ENCODE data around the gene ASPN. TPM values are rescaled to one million over a fixed set of nuclear protein-coding genes. Genes with fewer than 3 reads are reported as not detected.

The ASPN gene
- total and polyA plus RNA-seq, 2 experiments from 2014 or later, result 0.82 TPM; not detected in 1

- no peaks in the 10 kb centered on the region for H4K20me1 ChIP-seq (replicated peaks; ENCODE audit: insufficient read depth)
- no peak overlapping the region for H3K4me3 Mint-ChIP-seq
- H3K9me3 Mint-ChIP-seq, result no peaks in the 10 kb centered on the region; the same call in 2 of the 3 replicates
- no peaks in the 10 kb centered on the region for H3K36me3 Mint-ChIP-seq (ENCODE audit: low read depth)
- H3F3A ChIP-seq (replicated peaks; ENCODE audit: low read depth), result no peaks in the 10 kb centered on the region
- peaks cover 4% of the 10 kb centered on the region; the same call in 2 of the 3 replicates for H3K4me1 Mint-ChIP-seq
- H3K79me2 ChIP-seq (replicated peaks; ENCODE audit: insufficient read depth), result no peaks in the 10 kb centered on the region
- no peak overlapping the region for H3K27ac Mint-ChIP-seq
- DNase-seq (ENCODE audit: low spot score) (no peak), ATAC-seq (no peak)
- H3K4me1 ChIP-seq (ENCODE audit: insufficient read depth), result no peaks in the 10 kb centered on the region
- no peaks in the 10 kb centered on the region for H3K9me2 ChIP-seq (ENCODE audit: insufficient read depth)
- no peak overlapping the region for H3K4me2 ChIP-seq
- H2AFZ ChIP-seq, result no peak overlapping the region
- H3K27me3 Mint-ChIP-seq (ENCODE audit: insufficient read depth, low read depth, poor library complexity), result no peaks in the 10 kb centered on the region
- no peak overlapping the region for H3K4me3 ChIP-seq
- TF ChIP-seq ZNF331 (CRISPR knock-in tag; IDR thresholded peaks at IDR 0.05; ENCODE audit: low read depth) (no peak), NANOG (IDR thresholded peaks at IDR 0.05; ENCODE audit: borderline replicate concordance) (no peak), EZH2phosphoT487 (IDR thresholded peaks at IDR 0.05; ENCODE audit: unreplicated experiment) (no peak), CTCF (conservative IDR thresholded peaks at IDR 0.05; ENCODE audit: low read depth in 2 of 2) (no peak)
- TF ChIP-seq, protein P1, sequence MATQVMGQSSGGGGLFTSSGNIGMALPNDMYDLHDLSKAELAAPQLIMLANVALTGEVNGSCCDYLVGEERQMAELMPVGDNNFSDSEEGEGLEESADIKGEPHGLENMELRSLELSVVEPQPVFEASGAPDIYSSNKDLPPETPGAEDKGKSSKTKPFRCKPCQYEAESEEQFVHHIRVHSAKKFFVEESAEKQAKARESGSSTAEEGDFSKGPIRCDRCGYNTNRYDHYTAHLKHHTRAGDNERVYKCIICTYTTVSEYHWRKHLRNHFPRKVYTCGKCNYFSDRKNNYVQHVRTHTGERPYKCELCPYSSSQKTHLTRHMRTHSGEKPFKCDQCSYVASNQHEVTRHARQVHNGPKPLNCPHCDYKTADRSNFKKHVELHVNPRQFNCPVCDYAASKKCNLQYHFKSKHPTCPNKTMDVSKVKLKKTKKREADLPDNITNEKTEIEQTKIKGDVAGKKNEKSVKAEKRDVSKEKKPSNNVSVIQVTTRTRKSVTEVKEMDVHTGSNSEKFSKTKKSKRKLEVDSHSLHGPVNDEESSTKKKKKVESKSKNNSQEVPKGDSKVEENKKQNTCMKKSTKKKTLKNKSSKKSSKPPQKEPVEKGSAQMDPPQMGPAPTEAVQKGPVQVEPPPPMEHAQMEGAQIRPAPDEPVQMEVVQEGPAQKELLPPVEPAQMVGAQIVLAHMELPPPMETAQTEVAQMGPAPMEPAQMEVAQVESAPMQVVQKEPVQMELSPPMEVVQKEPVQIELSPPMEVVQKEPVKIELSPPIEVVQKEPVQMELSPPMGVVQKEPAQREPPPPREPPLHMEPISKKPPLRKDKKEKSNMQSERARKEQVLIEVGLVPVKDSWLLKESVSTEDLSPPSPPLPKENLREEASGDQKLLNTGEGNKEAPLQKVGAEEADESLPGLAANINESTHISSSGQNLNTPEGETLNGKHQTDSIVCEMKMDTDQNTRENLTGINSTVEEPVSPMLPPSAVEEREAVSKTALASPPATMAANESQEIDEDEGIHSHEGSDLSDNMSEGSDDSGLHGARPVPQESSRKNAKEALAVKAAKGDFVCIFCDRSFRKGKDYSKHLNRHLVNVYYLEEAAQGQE (IDR thresholded peaks at IDR 0.05; ENCODE audit: unreplicated experiment), result no peak
- H3K27me3 ChIP-seq (ENCODE audit: insufficient read depth), result no peaks in the 10 kb centered on the region
- no peak overlapping the region for H3K27ac ChIP-seq (ENCODE audit: low read depth)
- H3K36me3 ChIP-seq (ENCODE audit: insufficient read depth), result no peaks in the 10 kb centered on the region
Measured at GRCh38 chr9:92494856-92495255, 12.6 kb upstream of the ASPN start.

DNA sequence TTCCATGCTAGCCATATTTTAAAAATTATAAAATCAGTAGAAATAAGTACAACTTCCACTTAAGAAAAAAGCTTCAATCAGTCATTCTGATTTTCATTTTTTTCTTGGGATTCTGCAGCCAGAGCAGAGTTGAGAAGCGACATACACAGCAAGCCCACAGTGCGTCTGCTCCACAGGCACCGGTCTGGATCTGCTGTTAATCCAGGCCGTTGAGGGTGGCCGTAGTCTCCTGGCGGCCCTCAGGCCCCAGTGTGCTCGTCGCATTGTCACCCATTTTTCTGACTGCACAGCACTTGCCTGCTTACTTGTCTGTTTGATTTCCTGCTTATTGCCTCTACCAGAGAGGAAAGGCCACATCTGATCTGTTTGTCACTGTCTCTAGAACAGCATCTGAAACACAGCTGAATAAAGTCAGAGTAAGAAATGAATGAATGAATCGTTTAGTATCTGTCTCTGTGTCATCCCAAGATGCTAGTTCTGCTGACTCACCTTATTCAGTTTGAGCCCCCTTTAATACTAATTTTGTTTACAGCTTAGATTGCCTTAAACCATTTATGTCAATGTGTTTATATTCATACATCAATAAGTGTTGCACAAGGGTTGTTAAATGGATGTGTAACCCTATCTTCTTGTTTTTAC, 11.6 kb upstream of the ASPN start:
- H3K4me2 ChIP-seq, result no peak overlapping the region
- H3K27ac ChIP-seq (ENCODE audit: low read depth), result no peak overlapping the region
- peaks cover 1% of the 10 kb centered on the region; the same call in 2 of the 3 replicates for H3K4me1 Mint-ChIP-seq
- no peaks in the 10 kb centered on the region for H3K36me3 Mint-ChIP-seq (ENCODE audit: low read depth)
- H3K9me3 Mint-ChIP-seq, result no peaks in the 10 kb centered on the region; the same call in 2 of the 3 replicates
- DNase-seq (ENCODE audit: low spot score) (no peak), ATAC-seq (no peak)
- H3K4me3 ChIP-seq, result no peak overlapping the region
- no peaks in the 10 kb centered on the region for H3K9me2 ChIP-seq (ENCODE audit: insufficient read depth)
- no peaks in the 10 kb centered on the region for H3K36me3 ChIP-seq (ENCODE audit: insufficient read depth)
- no peaks in the 10 kb centered on the region for H3K27me3 ChIP-seq (ENCODE audit: insufficient read depth)
- H3K4me3 Mint-ChIP-seq, result no peak overlapping the region
- no peaks in the 10 kb centered on the region for H3K27me3 Mint-ChIP-seq (ENCODE audit: insufficient read depth, low read depth, poor library complexity)
- H2AFZ ChIP-seq, result no peak overlapping the region
- no peaks in the 10 kb centered on the region for H3K4me1 ChIP-seq (ENCODE audit: insufficient read depth)
- no peaks in the 10 kb centered on the region for H3K79me2 ChIP-seq (replicated peaks; ENCODE audit: insufficient read depth)
- H4K20me1 ChIP-seq (replicated peaks; ENCODE audit: insufficient read depth), result no peaks in the 10 kb centered on the region
- no peak overlapping the region; the same call in 1 of the 2 replicates for H3K27ac Mint-ChIP-seq
- H3F3A ChIP-seq (replicated peaks; ENCODE audit: low read depth), result no peaks in the 10 kb centered on the region
- TF ChIP-seq POLR2AphosphoS5 (IDR thresholded peaks at IDR 0.05; ENCODE audit: low read depth) (no peak), EZH2phosphoT487 (IDR thresholded peaks at IDR 0.05; ENCODE audit: unreplicated experiment) (no peak), ZNF462 (CRISPR knock-in tag; IDR thresholded peaks at IDR 0.05) (no peak), ZNF331 (CRISPR knock-in tag; IDR thresholded peaks at IDR 0.05; ENCODE audit: low read depth) (no peak)
- TF ChIP-seq, protein P2, sequence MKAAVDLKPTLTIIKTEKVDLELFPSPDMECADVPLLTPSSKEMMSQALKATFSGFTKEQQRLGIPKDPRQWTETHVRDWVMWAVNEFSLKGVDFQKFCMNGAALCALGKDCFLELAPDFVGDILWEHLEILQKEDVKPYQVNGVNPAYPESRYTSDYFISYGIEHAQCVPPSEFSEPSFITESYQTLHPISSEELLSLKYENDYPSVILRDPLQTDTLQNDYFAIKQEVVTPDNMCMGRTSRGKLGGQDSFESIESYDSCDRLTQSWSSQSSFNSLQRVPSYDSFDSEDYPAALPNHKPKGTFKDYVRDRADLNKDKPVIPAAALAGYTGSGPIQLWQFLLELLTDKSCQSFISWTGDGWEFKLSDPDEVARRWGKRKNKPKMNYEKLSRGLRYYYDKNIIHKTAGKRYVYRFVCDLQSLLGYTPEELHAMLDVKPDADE (IDR thresholded peaks at IDR 0.05), result no peak

Measured in GM23338 (cell line).